GM20431 (cell line): ENCODE measurements around the gene P3H2.

Source experiments
- in situ Hi-C: fragments of 300-500 bp; cut with MseI, MboI; formaldehyde crosslinking; loops from one replicate; pipeline ENCODE4 v1.15.0; 2020; ENCODE audit warnings: low sequenced_read_pairs; ENCODE audit not compliant: unreplicated experiment

Gene P3H2

GRCh38 chr3:189914799-189915198 is 205.9 kb downstream of the P3H2 start:
- in situ Hi-C loops = no loop called here

DNA sequence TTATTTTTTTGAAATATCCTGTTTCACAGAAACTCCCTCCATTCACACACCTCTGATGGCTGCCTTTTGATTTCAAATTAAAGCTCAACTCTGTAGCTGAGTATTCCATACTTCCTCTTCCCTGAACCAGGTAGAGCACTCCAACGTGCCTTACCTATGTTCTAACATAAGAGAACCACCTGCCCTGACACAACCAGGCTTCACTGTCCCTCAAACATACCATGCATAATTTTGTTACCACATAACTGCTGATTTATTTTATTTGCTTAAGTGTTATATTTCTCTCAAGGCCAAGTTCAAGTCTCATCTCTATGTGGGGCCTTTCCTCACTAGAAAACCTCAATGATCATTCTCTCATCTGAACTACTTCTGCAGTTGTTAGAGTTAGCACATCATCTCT is 209.7 kb downstream of the P3H2 start:
- in situ Hi-C loops = no loop called here

- in situ Hi-C loops = no loop called here
These were observed 211.1 kb downstream of the P3H2 start for GRCh38 chr3:189909573-189909972.

- in situ Hi-C loops = no loop called here
These were observed 211.6 kb downstream of the P3H2 start for GRCh38 chr3:189909139-189909538.

DNA sequence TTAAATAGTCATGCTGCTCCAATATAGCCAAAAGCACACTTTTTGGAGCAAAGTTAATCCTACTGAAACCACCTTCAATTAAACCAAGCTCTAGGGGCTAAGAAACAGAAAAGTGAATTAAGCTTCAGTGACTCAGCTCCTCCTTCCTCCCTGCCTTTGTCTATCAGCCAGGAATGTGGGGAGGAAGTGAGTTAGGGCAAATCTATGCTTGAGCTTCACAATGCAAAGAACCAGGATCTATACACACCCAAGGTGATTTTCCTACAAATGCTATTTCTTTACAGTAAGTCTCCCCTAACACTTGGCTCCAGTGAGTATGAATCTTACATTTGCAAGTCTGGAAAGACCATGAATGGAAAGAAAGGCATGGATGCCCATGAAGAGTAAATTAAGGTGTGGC is 212.1 kb downstream of the P3H2 start:
- in situ Hi-C loops = no loop called here

DNA sequence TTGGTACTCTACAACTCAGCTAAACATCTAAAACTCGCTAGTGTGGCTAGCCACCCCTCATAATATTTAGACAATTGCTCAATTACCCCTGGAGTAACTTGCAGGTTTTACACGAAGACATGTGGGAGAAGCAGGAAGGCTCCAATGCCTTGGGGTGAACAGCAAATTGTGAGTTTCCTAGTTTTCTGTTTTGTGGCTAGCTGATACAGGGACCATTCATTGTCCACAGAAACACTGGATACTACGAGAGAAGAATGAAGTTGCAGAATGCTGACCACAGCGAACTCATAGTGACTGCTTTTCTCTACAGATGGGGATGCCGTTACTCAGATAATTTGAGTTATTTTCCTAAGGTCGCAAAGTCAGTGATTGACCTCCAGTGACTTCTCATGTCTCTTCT is 212.9 kb downstream of the P3H2 start:
- in situ Hi-C loops = no loop called here
